22Rv1 (cell line): ENCODE data around the gene C9orf78.

Source experiments
- H3K27ac ChIP-seq: fragments of 450-650 bp; 2 replicates; pipeline ENCODE4 v1.5.1; 2017
- ZFX ChIP-seq: fragments of 450-650 bp; IDR thresholded peaks from 2 replicates; pipeline ENCODE4 v1.6.1; 2017; ENCODE audit warnings: antibody characterized with exemption, borderline replicate concordance
- TF ChIP-seq, protein P1 (sequence below): fragments of 450-650 bp; IDR thresholded peaks from 2 replicates; pipeline ENCODE4 v1.5.1; 2017; ENCODE audit warnings: mild to moderate bottlenecking

C9orf78 gene

DNA sequence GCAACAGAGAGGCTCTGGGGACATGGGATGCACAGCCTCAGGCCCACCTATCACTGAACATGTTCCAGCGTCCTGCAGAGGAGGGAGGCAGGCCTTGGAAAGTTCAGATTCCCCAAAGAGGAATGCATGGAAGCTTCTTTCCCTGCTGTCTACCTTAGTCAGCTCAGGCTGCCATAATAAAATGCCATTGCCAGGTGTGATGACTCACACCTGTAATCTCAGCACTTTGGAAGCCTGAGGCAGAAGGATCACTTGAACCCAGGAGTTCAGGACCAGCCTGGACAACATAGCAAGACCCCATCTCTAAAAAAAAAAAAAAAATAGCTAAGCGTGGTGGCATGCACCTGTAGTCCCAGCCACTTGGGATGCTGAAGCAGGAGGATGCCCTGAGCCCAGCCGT is 56.6 kb downstream of the C9orf78 start:
- H3K27ac ChIP-seq = no peak overlapping the region

DNA sequence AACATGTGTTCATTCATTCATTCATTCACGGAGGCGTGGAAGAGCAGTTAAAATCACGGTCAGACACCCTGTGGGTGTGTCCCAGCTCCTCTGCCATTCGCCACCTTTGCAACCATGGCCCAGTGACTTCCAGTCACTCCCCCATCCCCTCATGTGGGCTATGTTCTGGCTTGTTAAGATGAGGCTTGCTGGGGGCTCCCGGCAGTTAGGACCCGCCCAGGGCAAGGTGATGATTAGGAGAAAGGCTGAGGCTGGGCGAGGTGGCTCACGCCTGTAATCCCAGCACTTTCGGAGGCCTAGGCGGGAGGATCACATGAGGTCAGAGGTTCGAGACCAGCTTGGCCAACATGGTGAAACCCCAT is 57.3 kb downstream of the C9orf78 start:
- H3K27ac ChIP-seq = no peak overlapping the region
- TF ChIP-seq, protein P1, sequence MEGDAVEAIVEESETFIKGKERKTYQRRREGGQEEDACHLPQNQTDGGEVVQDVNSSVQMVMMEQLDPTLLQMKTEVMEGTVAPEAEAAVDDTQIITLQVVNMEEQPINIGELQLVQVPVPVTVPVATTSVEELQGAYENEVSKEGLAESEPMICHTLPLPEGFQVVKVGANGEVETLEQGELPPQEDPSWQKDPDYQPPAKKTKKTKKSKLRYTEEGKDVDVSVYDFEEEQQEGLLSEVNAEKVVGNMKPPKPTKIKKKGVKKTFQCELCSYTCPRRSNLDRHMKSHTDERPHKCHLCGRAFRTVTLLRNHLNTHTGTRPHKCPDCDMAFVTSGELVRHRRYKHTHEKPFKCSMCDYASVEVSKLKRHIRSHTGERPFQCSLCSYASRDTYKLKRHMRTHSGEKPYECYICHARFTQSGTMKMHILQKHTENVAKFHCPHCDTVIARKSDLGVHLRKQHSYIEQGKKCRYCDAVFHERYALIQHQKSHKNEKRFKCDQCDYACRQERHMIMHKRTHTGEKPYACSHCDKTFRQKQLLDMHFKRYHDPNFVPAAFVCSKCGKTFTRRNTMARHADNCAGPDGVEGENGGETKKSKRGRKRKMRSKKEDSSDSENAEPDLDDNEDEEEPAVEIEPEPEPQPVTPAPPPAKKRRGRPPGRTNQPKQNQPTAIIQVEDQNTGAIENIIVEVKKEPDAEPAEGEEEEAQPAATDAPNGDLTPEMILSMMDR = no peak
- no peak for TF ChIP-seq ZFX

More for the DNA sequence above, 56.6 kb downstream of the C9orf78 start:
- TF ChIP-seq, protein P1 = no peak
- TF ChIP-seq ZFX = no peak
